ENCODE results near the gene MRPS18B.
A peak's percentile ranks its signal among the peaks of the same experiment; 100 is the strongest.

Gene MRPS18B
- total RNA-seq, result 22.2 to 72.0 reads per million in 2 donors

GRCh38 chr6:30617565-30618269 is at the start of gene MRPS18B:
Gene MRPS18B, plus strand, starts transcription at chr6:30617840. Its CDS starts 26 bp downstream, at chr6:30617866.
- peak; percentile 95 for DNase-seq

GRCh38 chr6:30568245-30568644 is 49.4 kb upstream of the MRPS18B start:
- no peak for DNase-seq

- no peak for DNase-seq
Measured at GRCh38 chr6:30570263-30570662, 47.4 kb upstream of the MRPS18B start.

GRCh38 chr6:30570740-30571074 is 46.9 kb upstream of the MRPS18B start:
- no peak for DNase-seq

- DNase-seq, result peak; percentile 99
Measured at GRCh38 chr6:30571075-30571761, 46.4 kb upstream of the MRPS18B start, which contains the start of gene ABCF1. Gene ABCF1, plus strand, starts transcription at chr6:30571442. Its CDS starts 46 bp downstream, at chr6:30571488.

- DNase-seq, result no peak
Measured at GRCh38 chr6:30571762-30572082, 45.9 kb upstream of the MRPS18B start.

GRCh38 chr6:30572148-30572547 is 45.5 kb upstream of the MRPS18B start:
- no peak for DNase-seq

- DNase-seq, result no peak
Measured at GRCh38 chr6:30573113-30573512, 44.5 kb upstream of the MRPS18B start.

- no peak for DNase-seq
Measured at GRCh38 chr6:30578051-30578450, 39.6 kb upstream of the MRPS18B start.

- DNase-seq, result no peak
Measured at GRCh38 chr6:30583921-30584320, 33.7 kb upstream of the MRPS18B start.

GRCh38 chr6:30589754-30590358 is 27.8 kb upstream of the MRPS18B start:
- no peak for DNase-seq

- DNase-seq, result no peak
Measured at GRCh38 chr6:30590509-30590908, 27.1 kb upstream of the MRPS18B start.

- DNase-seq, result no peak
Measured at GRCh38 chr6:30591008-30591407, 26.6 kb upstream of the MRPS18B start.

- no peak for DNase-seq
Measured at GRCh38 chr6:30592287-30592686, 25.4 kb upstream of the MRPS18B start.

GRCh38 chr6:30597315-30598144 is 20.1 kb upstream of the MRPS18B start:
- peak; percentile 82 for DNase-seq

- no peak for DNase-seq
Measured at GRCh38 chr6:30598912-30599624, 18.6 kb upstream of the MRPS18B start.

- DNase-seq, result no peak
Measured at GRCh38 chr6:30599625-30600324, 17.9 kb upstream of the MRPS18B start.

GRCh38 chr6:30600451-30600961 is 17.1 kb upstream of the MRPS18B start:
- DNase-seq, result no peak

- DNase-seq, result no peak
Measured at GRCh38 chr6:30601436-30601814, 16.2 kb upstream of the MRPS18B start.

GRCh38 chr6:30601815-30602641 is 15.6 kb upstream of the MRPS18B start:
- no peak for DNase-seq

- no peak for DNase-seq
Measured at GRCh38 chr6:30603961-30604360, 13.7 kb upstream of the MRPS18B start.
